Endothelial cell of umbilical vein (primary cell): ENCODE results near the gene SRBD1.

Source experiments
- EZH2 ChIP-seq: IDR thresholded peaks from 2 replicates; pipeline ENCODE4 v1.6.1; 2012; ENCODE audit warnings: borderline replicate concordance, low read depth, mild to moderate bottlenecking, moderate library complexity, low read length, inconsistent platforms; ENCODE audit not compliant: severe bottlenecking
- FOS ChIP-seq: IDR thresholded peaks from 2 replicates; pipeline ENCODE4 v1.6.1; 2011; ENCODE audit warnings: mild to moderate bottlenecking, low read length, moderate library complexity, borderline replicate concordance; ENCODE audit not compliant: insufficient read depth
- JUN ChIP-seq: IDR thresholded peaks from 2 replicates; pipeline ENCODE4 v1.6.1; 2011; ENCODE audit warnings: borderline replicate concordance, low read depth; ENCODE audit not compliant: insufficient read length, insufficient read depth
- MYC ChIP-seq: IDR thresholded peaks from one replicate; pipeline ENCODE4 v1.6.1; 2011; ENCODE audit warnings: mild to moderate bottlenecking, low read depth, low read length
- POLR2A ChIP-seq: IDR thresholded peaks from 2 replicates; pipeline ENCODE4 v1.6.1; 2012; ENCODE audit warnings: low read depth, mild to moderate bottlenecking, control low read depth, low read length
- POLR2AphosphoS5 ChIP-seq: IDR thresholded peaks from 2 replicates; pipeline ENCODE4 v1.6.1; 2012; ENCODE audit warnings: low read depth, mild to moderate bottlenecking, control low read depth, low read length, moderate library complexity; ENCODE audit not compliant: insufficient read depth
- TF ChIP-seq, protein P1 (sequence below), 2 donors: IDR thresholded peaks; 1 replicate in 1 of 2; 2 replicates in 1 of 2; pipeline ENCODE4 v1.5.1; 2011; ENCODE audit warnings: low read length in 2 of 2, mild to moderate bottlenecking in 2 of 2, moderate library complexity in 2 of 2, control low read depth in 1 of 2, inconsistent platforms in 1 of 2, low read depth in 1 of 2; ENCODE audit not compliant: insufficient read depth in 1 of 2; ENCODE audit errors: extremely low read depth in 1 of 2
- TF ChIP-seq, protein P2 (sequence below): IDR thresholded peaks from 2 replicates; pipeline ENCODE4 v1.6.1; 2011; ENCODE audit not compliant: insufficient read depth, insufficient read length

DNA sequence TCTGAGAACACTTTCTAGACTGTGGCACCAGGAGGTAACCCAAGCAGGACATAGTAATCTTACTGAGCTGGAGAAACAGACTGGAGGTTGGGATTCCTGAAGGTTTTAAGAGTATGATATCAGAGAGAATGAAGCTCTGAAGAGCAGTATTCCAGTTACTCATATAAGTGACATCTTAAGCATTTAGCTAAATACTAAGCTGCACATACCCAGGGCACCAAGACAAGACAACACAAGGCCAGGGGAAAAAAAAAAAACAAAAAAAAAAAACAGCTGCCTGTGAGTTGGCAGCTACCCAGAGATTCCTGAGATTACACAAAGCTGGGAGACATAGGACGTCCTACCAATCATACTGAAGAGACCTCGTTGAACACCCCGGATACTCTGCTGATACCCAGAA lies 175.8 kb downstream of the SRBD1 start:
- TF ChIP-seq, protein P1, sequence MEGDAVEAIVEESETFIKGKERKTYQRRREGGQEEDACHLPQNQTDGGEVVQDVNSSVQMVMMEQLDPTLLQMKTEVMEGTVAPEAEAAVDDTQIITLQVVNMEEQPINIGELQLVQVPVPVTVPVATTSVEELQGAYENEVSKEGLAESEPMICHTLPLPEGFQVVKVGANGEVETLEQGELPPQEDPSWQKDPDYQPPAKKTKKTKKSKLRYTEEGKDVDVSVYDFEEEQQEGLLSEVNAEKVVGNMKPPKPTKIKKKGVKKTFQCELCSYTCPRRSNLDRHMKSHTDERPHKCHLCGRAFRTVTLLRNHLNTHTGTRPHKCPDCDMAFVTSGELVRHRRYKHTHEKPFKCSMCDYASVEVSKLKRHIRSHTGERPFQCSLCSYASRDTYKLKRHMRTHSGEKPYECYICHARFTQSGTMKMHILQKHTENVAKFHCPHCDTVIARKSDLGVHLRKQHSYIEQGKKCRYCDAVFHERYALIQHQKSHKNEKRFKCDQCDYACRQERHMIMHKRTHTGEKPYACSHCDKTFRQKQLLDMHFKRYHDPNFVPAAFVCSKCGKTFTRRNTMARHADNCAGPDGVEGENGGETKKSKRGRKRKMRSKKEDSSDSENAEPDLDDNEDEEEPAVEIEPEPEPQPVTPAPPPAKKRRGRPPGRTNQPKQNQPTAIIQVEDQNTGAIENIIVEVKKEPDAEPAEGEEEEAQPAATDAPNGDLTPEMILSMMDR (IDR thresholded peaks at IDR 0.05; ENCODE audit: extremely low read depth in 1 of 2, insufficient read depth in 1 of 2, low read depth in 1 of 2, low read length in 2 of 2), result no peak
- TF ChIP-seq JUN (no peak), MYC (no peak), EZH2 (no peak), POLR2A (no peak), POLR2AphosphoS5 (no peak), FOS (no peak)
- TF ChIP-seq, protein P2, sequence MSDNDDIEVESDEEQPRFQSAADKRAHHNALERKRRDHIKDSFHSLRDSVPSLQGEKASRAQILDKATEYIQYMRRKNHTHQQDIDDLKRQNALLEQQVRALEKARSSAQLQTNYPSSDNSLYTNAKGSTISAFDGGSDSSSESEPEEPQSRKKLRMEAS, result no peak
